H1 (cell line): ENCODE results near the gene LIPC. TPM values are rescaled to one million over a fixed set of nuclear protein-coding genes. Genes with fewer than 3 reads are reported as not detected.

Source experiments
- CHD1 ChIP-seq: IDR thresholded peaks from 2 replicates; pipeline ENCODE4 v1.6.1; 2012; ENCODE audit warnings: low read depth, low read length, improper control_type of control experiment
- GABPA ChIP-seq: IDR thresholded peaks from 2 replicates; pipeline ENCODE4 v1.6.1; 2011; ENCODE audit warnings: mild to moderate bottlenecking, low read length, moderate library complexity, borderline replicate concordance; ENCODE audit not compliant: insufficient read depth
- TAF1 ChIP-seq: IDR thresholded peaks from 2 replicates; pipeline ENCODE4 v1.6.1; 2011; ENCODE audit warnings: mild to moderate bottlenecking, low read depth, low read length
- TBP ChIP-seq: IDR thresholded peaks from 2 replicates; pipeline ENCODE4 v1.6.1; 2011; ENCODE audit warnings: low read depth, low read length, improper control_type of control experiment
- ZNF274 ChIP-seq: IDR thresholded peaks from 2 replicates; pipeline ENCODE4 v1.7.0; 2012; ENCODE audit warnings: low read length, borderline replicate concordance; ENCODE audit errors: extremely low read depth
- polyA plus RNA-seq, 7 experiments: library from polyadenylated mRNA; depleted of rRNA in 3 of 7; stranded (reverse) in 5 of 7; unstranded in 2 of 7; fragments of >200 nt in 5 of 7; fragments of 200-250 nt in 2 of 7; gene quantifications; 1 replicate in 5 of 7; 2 replicates in 1 of 7; 4 replicates in 1 of 7; pipeline versions ENCODE4 v1.2.1 to v1.2.3, GENCODE V29; 2011 to 2013; ENCODE audit warnings: missing spikeins in 2 of 7, mixed read lengths in 2 of 7
- total RNA-seq: library from RNA; stranded (reverse); fragmentation: NEBNext Ultra II Directional; extraction: Animal tissue kit (Norgen Biotek cat#: 25700); gene quantifications from 2 replicates; pipeline ENCODE4 v1.2.1, GENCODE V29; 2021
- TF ChIP-seq, protein P1 (sequence below): IDR thresholded peaks from 2 replicates; pipeline ENCODE4 v1.6.1; 2011; ENCODE audit warnings: low read length, improper control_type of control experiment
- TF ChIP-seq, protein P2 (sequence below): IDR thresholded peaks from 2 replicates; pipeline ENCODE4 v1.6.1; 2012; ENCODE audit warnings: inconsistent platforms

Gene LIPC
- total and polyA plus RNA-seq, 2 of the 8 experiments (the other 6 are each of a cell fraction or from before 2014, with no cell fraction given) = not detected

DNA sequence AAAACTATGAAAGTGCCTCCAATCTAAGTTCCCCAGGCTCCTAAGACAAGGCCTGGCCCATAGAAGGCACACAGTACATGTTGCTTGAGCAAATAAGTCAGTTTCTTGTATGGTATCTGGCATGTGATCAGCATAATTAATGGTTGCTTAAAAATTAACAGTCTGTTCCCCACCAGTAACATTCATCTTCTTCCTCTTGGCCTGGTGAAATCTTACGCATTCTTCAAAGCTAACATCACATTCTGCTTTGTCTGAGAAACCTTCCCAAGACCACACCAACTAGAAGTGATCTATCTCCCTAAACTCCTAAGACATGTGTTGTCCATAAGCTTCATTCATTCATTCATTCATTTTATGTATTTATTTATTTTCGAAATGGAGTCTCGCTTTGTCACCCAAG, 48.1 kb downstream of the LIPC start (continued):
- TF ChIP-seq, protein P1, sequence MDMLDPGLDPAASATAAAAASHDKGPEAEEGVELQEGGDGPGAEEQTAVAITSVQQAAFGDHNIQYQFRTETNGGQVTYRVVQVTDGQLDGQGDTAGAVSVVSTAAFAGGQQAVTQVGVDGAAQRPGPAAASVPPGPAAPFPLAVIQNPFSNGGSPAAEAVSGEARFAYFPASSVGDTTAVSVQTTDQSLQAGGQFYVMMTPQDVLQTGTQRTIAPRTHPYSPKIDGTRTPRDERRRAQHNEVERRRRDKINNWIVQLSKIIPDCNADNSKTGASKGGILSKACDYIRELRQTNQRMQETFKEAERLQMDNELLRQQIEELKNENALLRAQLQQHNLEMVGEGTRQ = no peak
- TF ChIP-seq TAF1 (no peak), TBP (no peak), ZNF274 (no peak), CHD1 (no peak), GABPA (no peak)
- TF ChIP-seq, protein P2, sequence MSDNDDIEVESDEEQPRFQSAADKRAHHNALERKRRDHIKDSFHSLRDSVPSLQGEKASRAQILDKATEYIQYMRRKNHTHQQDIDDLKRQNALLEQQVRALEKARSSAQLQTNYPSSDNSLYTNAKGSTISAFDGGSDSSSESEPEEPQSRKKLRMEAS = no peak
